Subcutaneous abdominal adipose tissue (tissue), 5 donors: ENCODE measurements around the gene RGS2.

ENCODE experiments used
- H3K27ac ChIP-seq: one replicate; pipeline ENCODE4 v1.7.0; 2013; ENCODE audit warnings: low read depth, mild to moderate bottlenecking, inconsistent platforms, low read length, moderate library complexity
- H3K27me3 ChIP-seq, 5 donors: one replicate each; pipeline ENCODE4 v1.7.0; 2013; ENCODE audit warnings: low read length in 5 of 5, inconsistent platforms in 1 of 5; ENCODE audit not compliant: control insufficient read depth in 5 of 5, insufficient read depth in 4 of 5
- H3K36me3 ChIP-seq, 5 donors: one replicate each; pipeline ENCODE4 v1.7.0; 2013; ENCODE audit warnings: low read length in 5 of 5; ENCODE audit not compliant: control insufficient read depth in 5 of 5, insufficient read depth in 5 of 5
- H3K4me1 ChIP-seq, 5 donors: one replicate each; pipeline ENCODE4 v1.7.0; 2013; ENCODE audit warnings: low read length in 5 of 5, mild to moderate bottlenecking in 3 of 5, moderate library complexity in 1 of 5; ENCODE audit not compliant: control insufficient read depth in 5 of 5, insufficient read depth in 5 of 5
- H3K4me3 ChIP-seq, 5 donors: one replicate each; pipeline ENCODE4 v1.7.0; 2013; ENCODE audit warnings: low read length in 5 of 5, low read depth in 1 of 5
- H3K9ac ChIP-seq, 5 donors: one replicate each; pipeline ENCODE4 v1.7.0; 2013; ENCODE audit warnings: low read length in 5 of 5, mild to moderate bottlenecking in 4 of 5, moderate library complexity in 3 of 5
- H3K9me3 ChIP-seq, 5 donors: one replicate each; pipeline ENCODE4 v1.7.0; 2013; ENCODE audit warnings: low read length in 5 of 5; ENCODE audit not compliant: control insufficient read depth in 5 of 5
- donor health status: healthy.
- donor health status: healthy.
- donor health status: healthy.
- donor health status: healthy.
- donor health status: healthy.

RGS2 gene, protein sequence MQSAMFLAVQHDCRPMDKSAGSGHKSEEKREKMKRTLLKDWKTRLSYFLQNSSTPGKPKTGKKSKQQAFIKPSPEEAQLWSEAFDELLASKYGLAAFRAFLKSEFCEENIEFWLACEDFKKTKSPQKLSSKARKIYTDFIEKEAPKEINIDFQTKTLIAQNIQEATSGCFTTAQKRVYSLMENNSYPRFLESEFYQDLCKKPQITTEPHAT

DNA sequence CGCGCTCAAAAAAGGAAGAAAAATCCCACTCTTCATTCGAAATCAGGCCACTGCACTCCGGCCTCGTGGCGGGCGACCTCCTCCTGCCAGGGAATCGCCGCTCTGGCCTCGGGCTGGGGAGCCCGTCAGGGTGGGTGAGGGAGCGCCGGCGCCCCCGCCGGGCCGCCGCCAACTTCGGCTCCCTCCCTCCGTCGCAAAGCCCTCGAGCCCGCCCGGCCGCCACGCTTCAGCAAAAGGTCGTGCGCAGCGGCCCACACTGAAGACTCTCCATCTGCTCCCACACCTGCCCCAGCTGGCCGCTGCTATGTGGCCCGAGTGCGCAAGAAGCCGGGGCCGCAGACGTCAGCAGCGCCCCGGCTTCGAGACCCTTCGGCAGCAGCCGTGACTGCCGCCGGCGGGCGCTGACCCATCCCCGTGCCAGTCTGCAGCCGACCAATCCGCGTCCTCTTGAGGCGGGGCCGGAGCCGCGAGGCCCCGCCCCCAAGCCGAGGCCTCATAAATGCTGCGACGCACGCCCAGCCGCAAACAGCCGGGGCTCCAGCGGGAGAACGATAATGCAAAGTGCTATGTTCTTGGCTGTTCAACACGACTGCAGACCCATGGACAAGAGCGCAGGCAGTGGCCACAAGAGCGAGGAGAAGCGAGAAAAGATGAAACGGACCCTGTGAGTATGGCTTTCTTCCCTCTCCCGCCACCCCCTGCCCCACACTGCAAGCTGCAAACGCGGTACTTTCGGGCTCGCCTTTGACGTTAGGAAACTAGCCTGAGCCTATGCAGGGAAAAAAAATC lies at the start of gene RGS2:
RGS2 (plus strand) TSS at position 522 of the 789 bp plus-strand sequence; CDS start at position 555, 33 bp downstream.
- Histone ChIP-seq H3K27me3 (no peaks in the 10 kb centered on the region), H3K4me1 (peaks cover 4 to 44% (median 34%) of the 10 kb centered on the region in 5 donors), H3K4me3 (peak within 1 kb of the TSS; percentile 98 to 100 (median 99)), H3K9me3 (no peaks in the 10 kb centered on the region), H3K36me3 (peaks cover 8 to 12% (median 10%) of the 10 kb centered on the region in 5 donors), H3K9ac (peak within 1 kb of the TSS; percentile 85 to 91 (median 88)), H3K27ac (peak within 1 kb of the TSS; percentile 82)

DNA sequence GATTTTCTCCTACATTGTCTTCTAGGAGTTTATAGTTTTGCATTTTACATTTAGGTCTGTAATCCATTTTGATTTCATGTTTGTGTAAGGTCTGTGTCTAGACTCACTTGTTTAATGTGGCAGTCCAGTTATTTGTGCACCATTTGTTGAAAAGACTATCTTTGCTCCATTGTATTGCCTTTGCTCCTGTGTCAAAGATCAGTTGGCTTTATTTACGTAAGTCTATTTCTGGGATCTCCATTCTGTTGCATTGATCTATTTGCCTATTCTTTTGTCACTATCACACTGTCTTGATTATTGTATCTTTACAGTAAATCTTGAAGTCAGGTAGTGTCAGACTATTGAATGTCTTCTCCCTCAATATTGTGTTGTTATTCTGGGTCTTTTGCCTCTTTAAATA lies 49.7 kb upstream of the RGS2 start:
- H3K9me3 ChIP-seq: no peaks in the 10 kb centered on the region
- H3K36me3 ChIP-seq: no peaks in the 10 kb centered on the region
- peaks cover 0 to 8% (median 0%) of the 10 kb centered on the region in 5 donors for H3K4me1 ChIP-seq
- no peaks in the 10 kb centered on the region for H3K27me3 ChIP-seq
- no peak overlapping the region for H3K4me3 ChIP-seq
- H3K9ac ChIP-seq: no peak overlapping the region
- H3K27ac ChIP-seq: no peak overlapping the region

DNA sequence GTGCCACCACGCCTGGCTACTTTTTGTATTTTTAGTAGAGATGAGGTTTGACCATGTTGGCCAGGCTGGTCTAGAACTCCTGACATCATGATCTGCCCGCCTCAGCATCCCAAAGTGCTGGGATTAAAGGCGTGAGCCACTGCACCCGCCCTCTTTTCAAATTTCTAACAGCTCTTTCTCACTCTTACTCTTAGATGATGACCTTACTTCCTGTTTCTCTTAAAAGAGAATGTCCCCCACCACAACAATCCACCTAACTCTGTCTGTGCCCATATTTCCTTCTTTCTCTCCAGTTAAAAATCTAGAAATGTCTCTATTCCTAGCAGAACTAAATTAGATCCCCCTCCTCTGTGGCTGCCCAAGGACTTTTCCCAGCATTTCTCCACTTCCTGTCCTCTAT lies 46.6 kb upstream of the RGS2 start:
- Histone ChIP-seq H3K4me3 (no peak overlapping the region), H3K9ac (no peak overlapping the region)

DNA sequence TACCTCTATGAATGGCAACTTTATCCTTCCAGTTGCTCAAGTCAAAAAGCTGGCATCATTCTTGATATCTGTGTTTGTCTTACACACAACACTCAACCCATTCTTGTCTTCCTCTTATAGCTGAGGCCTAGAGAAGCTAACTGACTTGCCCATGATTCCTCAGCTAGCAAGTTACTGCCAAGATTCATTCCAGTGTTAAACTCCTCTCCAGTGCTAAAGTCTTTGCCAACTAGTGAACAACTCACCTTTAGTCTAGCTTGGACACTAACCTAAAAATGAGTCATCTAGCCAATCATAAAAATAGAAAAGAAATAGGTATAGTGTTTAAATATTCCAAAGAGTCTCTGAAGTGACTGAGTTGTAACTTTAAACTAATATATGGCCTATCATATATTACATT lies 45.6 kb upstream of the RGS2 start:
- no peaks in the 10 kb centered on the region for H3K36me3 ChIP-seq
- H3K4me3 ChIP-seq: no peak overlapping the region
- no peak overlapping the region for H3K9ac ChIP-seq
- H3K27ac ChIP-seq: no peak overlapping the region
- peaks cover 0 to 8% (median 0%) of the 10 kb centered on the region in 5 donors for H3K4me1 ChIP-seq
- no peaks in the 10 kb centered on the region for H3K9me3 ChIP-seq
- no peaks in the 10 kb centered on the region for H3K27me3 ChIP-seq

More for the DNA sequence above, 46.6 kb upstream of the RGS2 start:
- H3K27ac ChIP-seq: no peak overlapping the region
- H3K9me3 ChIP-seq: no peaks in the 10 kb centered on the region
- no peaks in the 10 kb centered on the region for H3K27me3 ChIP-seq
- H3K36me3 ChIP-seq: no peaks in the 10 kb centered on the region
- H3K4me1 ChIP-seq: peaks cover 0 to 8% (median 0%) of the 10 kb centered on the region in 5 donors

DNA sequence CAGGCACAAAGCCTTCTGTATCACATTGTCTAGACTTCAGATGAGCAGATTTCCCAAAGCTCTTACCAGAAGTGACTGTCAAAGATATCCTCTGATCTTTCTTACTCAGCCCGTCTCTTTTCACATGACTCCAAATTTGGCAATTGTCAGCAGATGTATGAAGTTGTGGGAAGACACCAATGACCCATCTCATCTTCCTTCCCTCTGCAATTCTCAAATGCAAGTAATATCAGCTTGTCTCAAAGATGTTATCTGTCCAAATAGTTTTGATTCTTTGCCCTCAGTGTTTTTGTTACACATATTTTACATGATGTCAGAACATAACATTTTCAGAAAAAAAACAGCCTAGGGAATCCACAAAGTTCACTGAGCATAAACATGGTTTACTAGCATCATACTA lies 45.1 kb upstream of the RGS2 start:
- no peaks in the 10 kb centered on the region for H3K27me3 ChIP-seq
- no peak overlapping the region for H3K27ac ChIP-seq
- no peaks in the 10 kb centered on the region for H3K9me3 ChIP-seq
- H3K4me1 ChIP-seq: peaks cover 0 to 8% (median 0%) of the 10 kb centered on the region in 5 donors
- H3K4me3 ChIP-seq: no peak overlapping the region
- H3K36me3 ChIP-seq: no peaks in the 10 kb centered on the region
- no peak overlapping the region for H3K9ac ChIP-seq

DNA sequence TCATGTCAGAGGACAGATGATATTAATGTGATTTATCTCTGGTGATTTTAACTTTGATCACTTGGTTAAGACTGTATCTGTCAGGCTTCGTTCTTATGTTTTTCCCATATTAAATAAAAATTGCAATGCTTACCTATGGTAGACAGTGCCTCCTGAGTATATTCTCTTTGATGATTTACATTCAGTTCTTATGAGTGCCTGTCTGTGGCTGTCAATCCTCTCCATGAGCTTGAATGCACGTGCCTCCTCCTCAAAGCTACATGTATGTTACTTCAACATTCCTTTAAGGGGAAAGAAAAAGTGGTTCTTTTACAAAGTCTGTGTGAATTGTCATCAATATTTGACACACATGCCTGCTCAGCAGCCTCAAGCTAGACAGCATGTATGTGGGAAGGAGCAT lies 44.2 kb upstream of the RGS2 start:
- peaks cover 0 to 8% (median 0%) of the 10 kb centered on the region in 5 donors for H3K4me1 ChIP-seq
- no peak overlapping the region for H3K27ac ChIP-seq

DNA sequence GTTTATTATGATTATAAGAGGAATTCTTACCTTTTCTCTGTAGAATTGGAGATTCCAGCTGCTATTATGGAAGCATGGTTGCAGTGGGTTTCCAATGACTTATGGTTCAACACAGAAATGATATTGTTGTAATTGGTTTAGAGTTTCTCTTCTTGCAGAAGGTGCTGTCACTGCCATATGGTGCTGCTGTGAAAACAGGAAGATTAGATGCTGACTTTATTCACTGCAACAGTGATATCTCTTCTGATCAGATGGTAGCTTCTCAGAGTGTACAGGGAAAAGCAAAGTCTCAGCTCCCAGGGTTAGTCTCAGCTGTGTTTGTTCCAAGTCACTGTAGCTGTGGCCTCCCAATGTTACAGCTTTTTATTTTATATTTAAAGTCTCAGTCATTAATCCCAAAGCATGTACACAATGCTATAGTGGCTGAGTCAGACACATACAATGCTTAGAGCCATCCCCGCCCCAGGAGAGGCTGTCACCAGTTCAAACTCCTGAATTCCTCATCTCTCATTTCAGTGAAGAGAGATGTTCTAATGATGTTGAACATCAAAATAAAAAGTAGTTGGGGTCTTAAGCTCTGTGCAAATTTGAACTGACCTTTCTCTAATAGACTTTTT lies 42.7 kb upstream of the RGS2 start:
- H3K4me3 ChIP-seq: no peak overlapping the region
- no peaks in the 10 kb centered on the region for H3K36me3 ChIP-seq
- no peaks in the 10 kb centered on the region for H3K9me3 ChIP-seq
- peaks cover 0 to 8% (median 0%) of the 10 kb centered on the region in 5 donors for H3K4me1 ChIP-seq
- no peak overlapping the region for H3K27ac ChIP-seq
- no peak overlapping the region for H3K9ac ChIP-seq
- H3K27me3 ChIP-seq: no peaks in the 10 kb centered on the region

More for the DNA sequence above, 44.2 kb upstream of the RGS2 start:
- H3K9ac ChIP-seq: no peak overlapping the region
- H3K27me3 ChIP-seq: no peaks in the 10 kb centered on the region
- H3K9me3 ChIP-seq: no peaks in the 10 kb centered on the region
- H3K4me3 ChIP-seq: no peak overlapping the region
- H3K36me3 ChIP-seq: no peaks in the 10 kb centered on the region

DNA sequence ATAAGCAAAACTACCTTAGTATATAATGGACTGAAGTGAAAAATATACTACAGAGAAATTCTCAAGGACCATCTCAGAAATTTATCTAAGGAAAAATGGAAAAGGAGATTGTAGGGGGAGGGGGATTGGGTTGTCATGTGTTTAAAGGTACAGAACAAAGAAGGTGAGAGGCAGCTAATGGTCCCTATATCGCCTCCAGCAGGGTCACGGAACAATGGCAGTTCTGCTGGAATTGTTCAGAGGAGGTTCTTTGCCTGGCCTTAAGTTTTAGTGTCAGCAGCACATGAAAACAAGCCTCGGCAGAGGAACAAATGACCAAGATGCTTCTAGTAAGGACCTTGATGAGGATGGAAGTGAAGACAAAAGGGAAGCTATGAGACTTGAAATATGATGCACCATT lies 42.0 kb upstream of the RGS2 start:
- Histone ChIP-seq H3K4me3 (no peak overlapping the region), H3K36me3 (no peaks in the 10 kb centered on the region), H3K4me1 (peaks cover 0 to 8% (median 0%) of the 10 kb centered on the region in 5 donors), H3K27ac (no peak overlapping the region), H3K27me3 (no peaks in the 10 kb centered on the region), H3K9ac (no peak overlapping the region), H3K9me3 (no peaks in the 10 kb centered on the region)

DNA sequence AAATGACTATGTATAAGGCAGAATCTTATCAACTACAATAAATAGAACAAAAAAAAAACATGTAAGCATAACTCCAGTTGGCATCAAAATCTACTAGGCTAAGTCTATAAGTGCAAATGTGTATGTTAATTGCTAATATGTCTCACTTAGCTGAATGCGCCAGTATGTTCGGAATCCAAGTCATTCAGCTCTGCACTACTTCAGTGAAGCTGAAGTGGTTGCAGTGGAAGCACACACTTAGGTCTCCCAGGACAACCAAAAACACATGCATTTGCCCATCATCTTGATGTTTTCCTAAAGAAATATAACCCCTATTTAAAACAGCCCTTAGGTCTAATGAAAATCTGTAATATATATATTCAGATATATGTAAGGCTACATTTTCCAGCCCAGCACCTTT lies 41.0 kb upstream of the RGS2 start:
- Histone ChIP-seq H3K9me3 (no peaks in the 10 kb centered on the region), H3K4me1 (peaks cover 0 to 8% (median 0%) of the 10 kb centered on the region in 5 donors), H3K4me3 (no peak overlapping the region), H3K9ac (no peak overlapping the region), H3K27ac (no peak overlapping the region), H3K27me3 (no peaks in the 10 kb centered on the region), H3K36me3 (no peaks in the 10 kb centered on the region)

DNA sequence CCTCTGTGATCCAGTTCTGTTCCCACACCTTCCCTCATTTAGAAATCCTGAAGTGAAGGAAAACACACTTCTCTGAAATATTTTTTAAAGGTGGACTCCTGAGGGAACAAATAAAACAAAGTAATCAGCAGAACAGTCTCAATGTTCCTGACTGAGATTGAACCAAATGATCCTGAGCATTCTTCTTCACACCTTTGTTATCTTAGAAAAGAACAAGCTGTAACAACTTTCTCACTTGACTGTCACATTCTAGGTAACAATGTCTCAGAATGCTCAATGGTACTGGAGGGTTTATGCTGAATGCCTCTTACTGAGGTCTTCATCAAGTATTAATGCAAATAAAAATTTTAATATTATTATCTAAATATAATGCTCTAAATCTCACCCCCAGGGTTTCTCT lies 40.4 kb upstream of the RGS2 start:
- H3K4me3 ChIP-seq: no peak overlapping the region
- no peak overlapping the region for H3K9ac ChIP-seq
- no peak overlapping the region for H3K27ac ChIP-seq
- no peaks in the 10 kb centered on the region for H3K9me3 ChIP-seq
- no peaks in the 10 kb centered on the region for H3K27me3 ChIP-seq
- peaks cover 0 to 3% (median 0%) of the 10 kb centered on the region in 5 donors for H3K4me1 ChIP-seq
- no peaks in the 10 kb centered on the region for H3K36me3 ChIP-seq
